Anterior cingulate cortex (tissue), 58 donors: ENCODE data around the gene COG2.

Experiments used
- DNase-seq, 58 donors: peaks; one replicate each; lab custom pipeline; 2025; lab: John Stamatoyannopoulos, UW

Gene COG2

GRCh38 chr1:230661976-230662375 lies 19.7 kb downstream of the COG2 start:
- DNase-seq: peak in 1 of 58 donors; percentile 11

GRCh38 chr1:230668227-230668626 lies 25.9 kb downstream of the COG2 start:
- no peak for DNase-seq

- DNase-seq: no peak
These were observed 27.3 kb downstream of the COG2 start for GRCh38 chr1:230669543-230669942.

GRCh38 chr1:230674581-230674980 lies 32.3 kb downstream of the COG2 start:
- no peak for DNase-seq

GRCh38 chr1:230677200-230677599 lies 34.9 kb downstream of the COG2 start:
- DNase-seq: no peak

GRCh38 chr1:230679192-230679591 lies 36.9 kb downstream of the COG2 start:
- peak in 2 of 58 donors; percentile 18 to 44 for DNase-seq

GRCh38 chr1:230679825-230680224 lies 37.5 kb downstream of the COG2 start:
- DNase-seq: no peak

- peak in 1 of 58 donors; percentile 6 for DNase-seq
These were observed 38.2 kb downstream of the COG2 start for GRCh38 chr1:230680300-230681025.

- no peak for DNase-seq
These were observed 39.3 kb downstream of the COG2 start for GRCh38 chr1:230681599-230681998.

- peak in 41 of 58 donors; percentile 11 to 83 (median 45) for DNase-seq
These were observed 40.0 kb downstream of the COG2 start for GRCh38 chr1:230682274-230682673.

GRCh38 chr1:230682882-230683610 lies 40.8 kb downstream of the COG2 start:
- DNase-seq: peak in 1 of 58 donors; percentile 21

GRCh38 chr1:230684146-230684545 lies 41.9 kb downstream of the COG2 start:
- DNase-seq: no peak

GRCh38 chr1:230684998-230685397 lies 42.7 kb downstream of the COG2 start:
- no peak for DNase-seq

GRCh38 chr1:230686747-230687146 lies 44.5 kb downstream of the COG2 start:
- no peak for DNase-seq

- no peak for DNase-seq
These were observed 47.8 kb downstream of the COG2 start for GRCh38 chr1:230690101-230690500.

GRCh38 chr1:230691615-230692014 lies 49.3 kb downstream of the COG2 start:
- peak in 2 of 58 donors; percentile 27 to 37 for DNase-seq

- DNase-seq: peak in 14 of 58 donors; percentile 17 to 64 (median 46)
These were observed 50.9 kb downstream of the COG2 start for GRCh38 chr1:230693221-230693620.

- DNase-seq: peak in 1 of 58 donors; percentile 11
These were observed 51.5 kb downstream of the COG2 start for GRCh38 chr1:230693777-230694176.

GRCh38 chr1:230694464-230694863 lies 52.2 kb downstream of the COG2 start:
- no peak for DNase-seq

GRCh38 chr1:230694991-230695390 lies 52.7 kb downstream of the COG2 start:
- DNase-seq: no peak

GRCh38 chr1:230696218-230696617 lies 53.9 kb downstream of the COG2 start:
- no peak for DNase-seq
